CD4-positive, alpha-beta T cell treated with Interleukin-15 for 4 hours (primary cell): ENCODE data around the gene CT45A9.
"Not testable (repeated sequence)": the region's sequence is repeated elsewhere in the genome, so short reads cannot be mapped to it uniquely, and the experiment has no call there.

Source experiments
- DNase-seq: peaks from one replicate; pipeline ENCODE4 v3.0.0-alpha.2; 2020; ENCODE audit warnings: low spot score

The CT45A9 gene

GRCh38 chrX:135871712-135872111 is at the start of gene CT45A9:
Gene CT45A9 (minus strand): TSS chrX:135871812. CDS start chrX:135868061, 3,751 bp downstream.
- not testable (repeated sequence) for DNase-seq

- not testable (repeated sequence) for DNase-seq
Observed at GRCh38 chrX:135920516-135920915, 48.9 kb upstream of the CT45A9 start.

- DNase-seq: no peak
Observed at GRCh38 chrX:135914404-135914803, 42.8 kb upstream of the CT45A9 start.

- DNase-seq: no peak
Observed at GRCh38 chrX:135910251-135910650, 38.6 kb upstream of the CT45A9 start.

GRCh38 chrX:135893294-135893817 is 21.7 kb upstream of the CT45A9 start, which contains the start of the genes CT45A10 and SAGE1:
Gene CT45A10 (minus strand): TSS chrX:135893444. CDS start chrX:135885344, 8,100 bp downstream.
Gene SAGE1 (plus strand): TSS chrX:135893716. CDS start chrX:135896243, 2,527 bp downstream.
- DNase-seq: no peak

- DNase-seq: no peak
Observed at GRCh38 chrX:135892781-135893180, 21.2 kb upstream of the CT45A9 start.

GRCh38 chrX:135890087-135890585 is 18.5 kb upstream of the CT45A9 start:
- no peak for DNase-seq

- not testable (repeated sequence) for DNase-seq
Observed at GRCh38 chrX:135888976-135889375, 17.4 kb upstream of the CT45A9 start.

GRCh38 chrX:135888230-135888629 is 16.6 kb upstream of the CT45A9 start:
- DNase-seq: not testable (repeated sequence)

GRCh38 chrX:135882741-135883140 is 11.1 kb upstream of the CT45A9 start:
- DNase-seq: not testable (repeated sequence)

- DNase-seq: not testable (repeated sequence)
Observed at GRCh38 chrX:135854438-135854837, 17.2 kb downstream of the CT45A9 start, which contains the start of gene CT45A8. Gene CT45A8 (minus strand): TSS chrX:135854538. CDS start chrX:135850783, 3,755 bp downstream.

GRCh38 chrX:135837180-135837579 is 34.4 kb downstream of the CT45A9 start, which contains the start of gene CT45A7:
Gene CT45A7 (minus strand): TSS chrX:135837280. CDS start chrX:135833533, 3,747 bp downstream.
- DNase-seq: not testable (repeated sequence)

- not testable (repeated sequence) for DNase-seq
Observed at GRCh38 chrX:135819912-135820311, 51.7 kb downstream of the CT45A9 start, which contains the start of gene CT45A2. Gene CT45A2 (minus strand): TSS chrX:135820012. CDS start chrX:135816265, 3,747 bp downstream.
